HepG2 (cell line): Measurements from ENCODE around the gene NBL1. TPM values are rescaled to one million over a fixed set of nuclear protein-coding genes. Genes with fewer than 3 reads are reported as not detected.

Source experiments
- CBX2 ChIP-seq, 2 experiments: fragments of 200-600 bp in 1 of 2; sonication (generic); formaldehyde crosslinking in 1 of 2; IDR thresholded peaks; 2 replicates each; pipeline versions ENCODE4 v1.7.0 to v1.8.1; 2018 to 2022; ENCODE audit warnings: low read depth in 2 of 2, low read length in 1 of 2, mild to moderate bottlenecking in 1 of 2, missing genetic modification reagents in 1 of 2
- CTCF ChIP-seq: sonication (generic); formaldehyde crosslinking; IDR thresholded peaks from 2 replicates; pipeline ENCODE4 v1.5.0; 2020; ENCODE audit warnings: mild to moderate bottlenecking, missing genetic modification reagents, moderate library complexity
- FOXC1 ChIP-seq: sonication (generic); formaldehyde crosslinking; IDR thresholded peaks from 2 replicates; pipeline ENCODE4 v1.8.0; 2022; ENCODE audit warnings: mild to moderate bottlenecking, missing genetic modification reagents, borderline replicate concordance
- FOXK1 ChIP-seq: sonication (generic); formaldehyde crosslinking; IDR thresholded peaks from 2 replicates; pipeline ENCODE4 v1.4.0; 2020; ENCODE audit warnings: low read depth, missing genetic modification reagents, borderline replicate concordance
- KLF11 ChIP-seq: IDR thresholded peaks from 2 replicates; pipeline ENCODE4 v1.6.1; 2016; ENCODE audit warnings: missing compliant biosample characterization
- KLF15 ChIP-seq: sonication (generic); formaldehyde crosslinking; IDR thresholded peaks from 2 replicates; pipeline ENCODE4 v1.8.1; 2023; ENCODE audit warnings: borderline replicate concordance, mild to moderate bottlenecking, inconsistent platforms, missing genetic modification reagents, mixed read lengths
- MTA1 ChIP-seq: sonication (generic); formaldehyde crosslinking; IDR thresholded peaks from 2 replicates; pipeline ENCODE4 v1.4.0; 2020; ENCODE audit warnings: missing genetic modification reagents, mild to moderate bottlenecking, borderline replicate concordance
- NCOA1 ChIP-seq: sonication (generic); formaldehyde crosslinking; IDR thresholded peaks from 2 replicates; pipeline ENCODE4 v1.9.0; 2021; ENCODE audit warnings: missing genetic modification reagents
- NCOA2 ChIP-seq: sonication (generic); formaldehyde crosslinking; IDR thresholded peaks from 2 replicates; pipeline ENCODE4 v1.8.0; 2022; ENCODE audit warnings: inconsistent platforms
- NFATC3 ChIP-seq: sonication (generic); formaldehyde crosslinking; IDR thresholded peaks from 2 replicates; pipeline ENCODE4 v1.5.1; 2020; ENCODE audit warnings: mild to moderate bottlenecking, missing genetic modification reagents
- NFE2L1 ChIP-seq: sonication (generic); formaldehyde crosslinking; IDR thresholded peaks from 2 replicates; pipeline ENCODE4 v1.4.0; 2020; ENCODE audit warnings: missing genetic modification reagents, mild to moderate bottlenecking, borderline replicate concordance
- PAF1 ChIP-seq: IDR thresholded peaks from 2 replicates; pipeline ENCODE4 v1.6.1; 2016; ENCODE audit warnings: missing genetic modification reagents, missing compliant biosample characterization
- RBM39 ChIP-seq: fragments of 200-400 bp; formaldehyde crosslinking; IDR thresholded peaks from one replicate; pipeline ENCODE4 v1.6.1; 2018; ENCODE audit warnings: antibody characterized with exemption, mild to moderate bottlenecking, low read depth, low read length; ENCODE audit not compliant: poor library complexity, severe bottlenecking
- ZBTB10 ChIP-seq: sonication (generic); formaldehyde crosslinking; IDR thresholded peaks from 2 replicates; pipeline ENCODE4 v1.4.0; 2020; ENCODE audit warnings: missing genetic modification reagents, borderline replicate concordance
- ZC3H4 ChIP-seq: sonication (generic); formaldehyde crosslinking; IDR thresholded peaks from 2 replicates; pipeline ENCODE4 v1.4.0; 2020; ENCODE audit warnings: missing genetic modification reagents, borderline replicate concordance
- ZNF331 ChIP-seq: sonication (generic); formaldehyde crosslinking; IDR thresholded peaks from 2 replicates; pipeline ENCODE4 v1.4.0; 2020; ENCODE audit warnings: missing genetic modification reagents
- ZNF431 ChIP-seq: sonication (generic); formaldehyde crosslinking; IDR thresholded peaks from 2 replicates; pipeline ENCODE4 v1.9.0; 2022; ENCODE audit warnings: missing genetic modification reagents, low read depth, mild to moderate bottlenecking, borderline replicate concordance
- ZNF557 ChIP-seq: sonication (generic); formaldehyde crosslinking; IDR thresholded peaks from 2 replicates; pipeline ENCODE4 v1.4.0; 2020; ENCODE audit warnings: missing genetic modification reagents
- ZNF609 ChIP-seq: sonication (generic); formaldehyde crosslinking; IDR thresholded peaks from 2 replicates; pipeline ENCODE4 v1.4.0; 2020; ENCODE audit warnings: mild to moderate bottlenecking, missing genetic modification reagents, borderline replicate concordance
- polyA plus RNA-seq, 8 experiments: library from polyadenylated mRNA; depleted of rRNA in 3 of 8; stranded (reverse) in 7 of 8; unstranded in 1 of 8; fragments of >200 nt; fragmentation: Illumina TruSeq in 4 of 8; extraction: Trizol in 4 of 8; gene quantifications; 2 replicates each; pipeline versions ENCODE4 v1.2.1 to v1.2.3, GENCODE V29; 2011 to 2016; ENCODE audit warnings: low read depth in 4 of 8, missing spikeins in 1 of 8, mixed read lengths in 1 of 8; ENCODE audit not compliant: insufficient read depth in 1 of 8
- total RNA-seq, 5 experiments: library from RNA; depleted of rRNA; stranded (reverse); fragments of >200 nt; fragmentation: Illumina TruSeq; extraction: Trizol; gene quantifications; 2 replicates each; pipeline ENCODE4 v1.2.3, GENCODE V29; 2016; ENCODE audit warnings: low read depth in 1 of 5

The NBL1 gene
- total and polyA plus RNA-seq, 2 of the 13 experiments (the other 11 are each of a cell fraction or from before 2014, with no cell fraction given): 2.7 to 13.8 TPM

- TF ChIP-seq ZNF431 (CRISPR knock-in tag) (no peak), FOXK1 (CRISPR knock-in tag) (no peak), ZNF557 (CRISPR knock-in tag) (no peak), ZNF609 (CRISPR knock-in tag) (no peak), NFE2L1 (CRISPR knock-in tag) (no peak), ZNF331 (no peak), FOXC1 (no peak), RBM39 (no peak), CBX2 (IDR thresholded peaks at IDR 0.05; ENCODE audit: low read depth, low read length) (no peak), CBX2 (CRISPR knock-in tag; IDR thresholded peaks at IDR 0.05; ENCODE audit: low read depth) (no peak), CTCF (peak; percentile 89), NFATC3 (CRISPR knock-in tag) (no peak), KLF15 (no peak), MTA1 (no peak), KLF11 (CRISPR knock-in tag) (no peak), ZBTB10 (CRISPR knock-in tag) (no peak), NCOA2 (CRISPR knock-in tag) (no peak), NCOA1 (CRISPR knock-in tag) (no peak), ZC3H4 (CRISPR knock-in tag) (no peak), PAF1 (CRISPR knock-in tag) (no peak)
These were observed 60.4 kb downstream of the NBL1 start (continued) for GRCh38 chr1:19704247-19705113.
